Right lobe of liver (tissue), 4 donors: Measurements from ENCODE around the gene DNM3.

Experiments used
- POLR2A ChIP-seq: fragments of 450-650 bp; IDR thresholded peaks from one replicate; pipeline ENCODE4 v1.6.1; 2017; ENCODE audit warnings: antibody characterized with exemption, mild to moderate bottlenecking
- TF ChIP-seq, protein P1 (sequence below), 4 donors: fragments of 200-600 bp in 3 of 4; fragments of 450-650 bp in 1 of 4; IDR thresholded peaks; one replicate each; pipeline versions ENCODE4 v1.5.1 to v1.8.0; 2016 to 2022; ENCODE audit warnings: antibody characterized with exemption in 4 of 4, mild to moderate bottlenecking in 2 of 4
- donor health status: DM: no; HTN: no; CAD: no.
- donor health status: DM: no; HTN: no; CAD: no.
- donor health status: DM: no; HTN: yes; CAD: no.

- TF ChIP-seq, protein P1, sequence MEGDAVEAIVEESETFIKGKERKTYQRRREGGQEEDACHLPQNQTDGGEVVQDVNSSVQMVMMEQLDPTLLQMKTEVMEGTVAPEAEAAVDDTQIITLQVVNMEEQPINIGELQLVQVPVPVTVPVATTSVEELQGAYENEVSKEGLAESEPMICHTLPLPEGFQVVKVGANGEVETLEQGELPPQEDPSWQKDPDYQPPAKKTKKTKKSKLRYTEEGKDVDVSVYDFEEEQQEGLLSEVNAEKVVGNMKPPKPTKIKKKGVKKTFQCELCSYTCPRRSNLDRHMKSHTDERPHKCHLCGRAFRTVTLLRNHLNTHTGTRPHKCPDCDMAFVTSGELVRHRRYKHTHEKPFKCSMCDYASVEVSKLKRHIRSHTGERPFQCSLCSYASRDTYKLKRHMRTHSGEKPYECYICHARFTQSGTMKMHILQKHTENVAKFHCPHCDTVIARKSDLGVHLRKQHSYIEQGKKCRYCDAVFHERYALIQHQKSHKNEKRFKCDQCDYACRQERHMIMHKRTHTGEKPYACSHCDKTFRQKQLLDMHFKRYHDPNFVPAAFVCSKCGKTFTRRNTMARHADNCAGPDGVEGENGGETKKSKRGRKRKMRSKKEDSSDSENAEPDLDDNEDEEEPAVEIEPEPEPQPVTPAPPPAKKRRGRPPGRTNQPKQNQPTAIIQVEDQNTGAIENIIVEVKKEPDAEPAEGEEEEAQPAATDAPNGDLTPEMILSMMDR (IDR thresholded peaks at IDR 0.05) = no peak
- TF ChIP-seq POLR2A = no peak
Observed at GRCh38 chr1:172431721-172432192, 590.5 kb downstream of the DNM3 start.
